GM18502 (cell line): ENCODE data around the gene SEPTIN6.
A peak's percentile ranks its signal among the peaks of the same experiment; 100 is the strongest.

Source experiments
- ATAC-seq: cut with Tn5 transposase; IDR thresholded peaks from one replicate; pipeline ENCODE4 v1.9.1; 2021; ENCODE audit warnings: mild to moderate bottlenecking; ENCODE audit not compliant: unreplicated experiment, poor library complexity

The SEPTIN6 gene

DNA sequence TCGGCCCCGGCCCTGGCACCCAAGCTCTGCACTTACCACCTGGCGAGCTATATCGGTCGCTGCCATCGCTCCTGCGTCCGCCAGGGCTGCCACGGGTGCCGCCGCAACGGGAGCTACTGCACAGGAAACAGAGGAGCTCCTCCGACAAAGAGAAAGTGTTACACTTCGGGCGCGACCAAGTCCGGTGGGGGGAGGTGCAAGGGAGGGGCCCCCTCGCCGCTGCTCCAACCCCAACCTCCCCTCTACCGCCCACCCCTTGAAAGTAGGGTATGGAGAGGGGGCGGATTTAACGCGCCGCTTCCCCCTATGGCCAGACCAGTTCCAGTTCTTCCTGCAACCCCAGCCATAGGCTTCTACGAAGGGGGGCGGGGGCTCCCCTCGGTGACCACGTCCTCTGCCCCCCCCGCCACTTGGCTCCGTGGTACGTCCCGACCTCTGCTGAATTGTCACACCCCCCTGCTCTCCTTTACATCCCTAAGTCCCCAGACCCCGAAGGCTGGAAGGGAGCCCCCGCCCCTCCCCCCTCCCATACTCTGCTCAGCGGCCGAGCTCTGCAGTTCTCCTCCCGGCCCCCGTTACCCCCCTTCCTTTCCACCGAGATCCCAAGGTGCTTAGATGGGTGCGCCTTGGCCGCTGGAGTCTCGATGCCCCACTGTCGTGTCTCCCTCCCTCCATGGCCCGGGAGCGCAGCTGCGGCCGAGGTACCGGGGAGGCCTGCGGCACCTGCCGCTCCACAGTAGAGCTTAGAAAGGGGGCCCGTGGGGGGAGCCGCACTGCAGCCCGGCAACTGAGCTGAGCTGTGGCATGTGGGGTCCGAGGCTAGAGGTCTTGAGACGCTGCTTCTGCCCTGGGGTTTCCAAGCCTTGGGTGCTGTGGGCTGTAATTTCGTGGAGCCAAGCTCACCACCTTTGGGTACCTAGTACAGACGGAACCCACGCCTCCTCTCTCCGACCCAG, at the start of gene SEPTIN6:
SEPTIN6 (minus strand) TSS at position 129 of the 956 bp plus-strand sequence; CDS start at position 66, 63 bp downstream.
- ATAC-seq: peak; percentile 69

DNA sequence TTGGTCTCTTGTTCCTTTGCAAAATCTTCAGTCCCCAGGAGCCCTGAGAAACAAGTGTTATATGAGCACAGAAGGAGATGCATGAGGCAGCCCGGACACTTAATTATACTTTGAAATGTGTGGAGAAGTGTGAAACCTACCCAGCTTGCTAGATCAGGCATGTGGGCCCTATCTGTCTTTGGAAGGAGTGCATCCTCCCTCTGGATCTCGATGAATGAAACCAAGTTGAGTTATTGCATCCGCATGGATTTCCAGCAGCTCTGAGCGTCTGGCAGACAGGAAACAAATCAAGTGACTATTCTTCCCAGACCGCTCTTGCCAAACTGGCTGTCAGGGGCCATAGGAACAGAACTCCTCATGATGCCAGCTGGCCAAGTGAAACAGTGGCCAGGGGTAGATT, 45.8 kb upstream of the SEPTIN6 start:
- no peak for ATAC-seq

GRCh38 chrX:119736206-119736764, 43.3 kb upstream of the SEPTIN6 start:
- no peak for ATAC-seq

GRCh38 chrX:119735467-119735866, 42.5 kb upstream of the SEPTIN6 start:
- ATAC-seq: no peak

DNA sequence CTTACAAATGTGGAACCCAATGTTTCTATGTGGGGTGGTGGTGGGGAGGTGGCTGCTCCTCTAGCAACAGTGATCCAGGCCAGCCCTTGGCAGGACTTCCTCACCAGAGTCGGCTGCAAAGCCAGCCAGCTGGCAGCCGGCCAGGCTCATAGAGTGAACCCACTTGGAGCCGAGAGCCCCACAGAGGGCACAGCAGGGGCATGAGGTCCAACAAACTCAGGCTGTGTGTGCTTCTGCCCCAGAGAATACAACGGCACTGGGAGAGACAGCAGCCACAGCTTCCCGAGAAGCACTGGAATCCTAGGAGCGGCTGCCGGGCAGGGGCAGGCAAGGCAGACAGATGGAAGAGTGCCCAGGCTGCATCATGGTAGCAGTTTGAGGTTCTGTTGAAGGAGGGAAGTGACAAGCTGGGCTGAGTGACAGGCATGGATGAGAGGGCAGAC, 42.0 kb upstream of the SEPTIN6 start:
- no peak for ATAC-seq

GRCh38 chrX:119729408-119730201, 36.6 kb upstream of the SEPTIN6 start:
- peak; percentile 65 for ATAC-seq

GRCh38 chrX:119728487-119728886, 35.5 kb upstream of the SEPTIN6 start:
- no peak for ATAC-seq

DNA sequence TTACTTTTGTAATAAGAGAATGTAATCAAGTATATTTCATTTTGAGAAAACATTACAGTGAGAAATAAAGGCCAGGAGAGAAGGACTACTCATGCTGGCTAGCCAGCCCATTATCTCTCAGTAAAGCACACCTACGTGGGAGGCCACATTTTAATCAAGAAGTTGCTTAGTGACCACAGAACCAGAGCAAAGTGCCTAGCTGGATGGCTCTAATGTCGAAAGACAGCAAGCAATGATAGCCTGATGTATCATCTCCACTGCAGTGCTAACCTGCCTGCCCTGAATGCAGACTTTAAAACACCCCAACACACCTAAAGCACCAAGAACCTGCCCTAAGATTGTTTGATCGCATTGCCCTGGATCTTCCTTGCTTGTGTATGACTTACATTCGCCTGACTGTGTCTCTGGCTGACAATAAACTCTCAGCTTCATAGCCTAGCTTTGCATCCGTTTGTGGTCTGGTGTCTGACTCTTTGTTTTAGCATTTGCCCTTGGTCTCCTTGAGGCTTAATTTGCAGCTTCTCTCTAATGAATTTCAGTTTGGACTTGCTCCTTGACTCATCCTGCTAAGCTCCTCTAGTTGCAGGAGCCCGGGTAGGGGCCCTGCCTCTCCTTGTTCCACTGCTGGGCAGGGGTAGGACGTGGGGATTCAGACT, 34.1 kb upstream of the SEPTIN6 start:
- ATAC-seq: no peak

DNA sequence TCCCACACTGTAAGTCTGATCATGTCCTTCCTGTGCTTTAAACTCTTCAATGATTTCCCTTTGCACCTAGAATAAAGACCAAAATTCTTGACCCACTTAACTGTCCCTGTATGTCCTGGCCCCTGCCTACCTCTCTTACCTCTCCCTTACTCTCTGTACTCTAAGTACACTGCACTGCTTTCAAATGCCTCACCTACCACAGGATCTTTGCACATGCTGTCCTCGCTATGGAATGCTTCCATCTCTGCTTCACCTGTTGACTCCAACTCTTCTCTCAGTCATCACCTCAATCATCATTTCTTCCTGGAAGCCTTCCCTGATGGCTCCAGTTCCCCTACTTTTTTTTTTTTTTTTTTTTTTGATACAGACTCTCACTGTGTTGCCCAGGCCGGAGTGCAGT, 29.0 kb upstream of the SEPTIN6 start:
- ATAC-seq: no peak

GRCh38 chrX:119721487-119721886, 28.5 kb upstream of the SEPTIN6 start:
- ATAC-seq: no peak

DNA sequence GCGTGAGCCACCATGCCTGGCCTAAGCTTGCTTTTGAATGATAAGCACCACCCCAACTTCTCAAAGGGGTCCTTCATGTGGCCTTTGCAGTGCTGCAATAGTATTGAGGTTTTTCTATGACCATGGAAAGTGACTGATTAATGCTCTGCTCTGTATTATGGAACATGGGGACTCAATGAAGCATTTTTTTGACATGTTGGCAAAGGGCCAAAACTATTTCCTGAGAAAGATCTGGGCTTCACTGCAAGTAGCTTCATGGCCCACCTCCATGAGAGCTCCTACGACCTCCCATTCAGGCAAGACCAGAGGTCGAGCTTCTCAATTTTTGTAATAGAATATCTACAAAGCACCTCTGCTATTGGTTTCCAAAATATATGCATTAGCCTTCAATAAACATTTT, 16.7 kb upstream of the SEPTIN6 start:
- no peak for ATAC-seq

- ATAC-seq: no peak
Observed at GRCh38 chrX:119708936-119709335, 16.0 kb upstream of the SEPTIN6 start.

DNA sequence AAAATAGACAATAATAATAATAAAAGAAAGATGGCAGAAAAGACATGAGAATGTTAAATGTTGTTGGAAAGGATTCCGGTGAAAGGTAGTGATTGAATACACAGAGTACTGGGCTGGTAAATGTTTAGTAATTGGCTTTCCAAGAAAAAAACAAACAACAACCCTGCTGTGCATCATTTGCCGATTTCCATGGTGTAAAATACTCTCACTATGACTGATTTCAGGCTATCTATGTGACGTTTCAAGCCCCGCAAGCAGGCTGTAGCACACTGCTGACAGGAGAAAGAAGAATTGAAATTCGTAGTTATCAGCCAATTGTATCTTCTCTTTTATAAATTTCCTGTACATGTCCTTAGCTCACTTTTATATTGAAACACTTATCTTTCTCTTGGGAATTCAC, 13.6 kb upstream of the SEPTIN6 start:
- ATAC-seq: peak; percentile 93

DNA sequence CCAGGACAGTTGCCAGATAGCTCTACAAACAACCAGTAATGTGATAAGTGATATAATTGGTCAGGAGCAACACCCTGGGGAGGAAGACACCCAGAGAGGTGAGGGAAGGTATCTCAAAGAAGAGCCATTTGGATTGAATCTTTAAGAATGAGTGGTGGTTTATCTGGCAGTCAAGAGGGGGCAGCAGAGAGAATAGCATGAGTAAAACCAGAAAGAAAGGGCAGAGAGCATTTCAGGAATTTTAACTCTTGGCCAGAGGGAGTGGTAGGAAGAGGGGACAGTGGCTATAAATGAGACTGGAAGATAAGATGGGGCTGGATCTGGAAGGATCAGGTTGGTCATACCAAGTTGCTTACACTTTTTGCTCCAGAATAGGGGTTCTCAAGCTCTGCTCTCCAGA, 5.9 kb upstream of the SEPTIN6 start:
- no peak for ATAC-seq

- ATAC-seq: no peak
Observed at GRCh38 chrX:119696251-119696890, 3.4 kb upstream of the SEPTIN6 start.

- ATAC-seq: no peak
Observed at GRCh38 chrX:119695535-119696050, 2.6 kb upstream of the SEPTIN6 start.

DNA sequence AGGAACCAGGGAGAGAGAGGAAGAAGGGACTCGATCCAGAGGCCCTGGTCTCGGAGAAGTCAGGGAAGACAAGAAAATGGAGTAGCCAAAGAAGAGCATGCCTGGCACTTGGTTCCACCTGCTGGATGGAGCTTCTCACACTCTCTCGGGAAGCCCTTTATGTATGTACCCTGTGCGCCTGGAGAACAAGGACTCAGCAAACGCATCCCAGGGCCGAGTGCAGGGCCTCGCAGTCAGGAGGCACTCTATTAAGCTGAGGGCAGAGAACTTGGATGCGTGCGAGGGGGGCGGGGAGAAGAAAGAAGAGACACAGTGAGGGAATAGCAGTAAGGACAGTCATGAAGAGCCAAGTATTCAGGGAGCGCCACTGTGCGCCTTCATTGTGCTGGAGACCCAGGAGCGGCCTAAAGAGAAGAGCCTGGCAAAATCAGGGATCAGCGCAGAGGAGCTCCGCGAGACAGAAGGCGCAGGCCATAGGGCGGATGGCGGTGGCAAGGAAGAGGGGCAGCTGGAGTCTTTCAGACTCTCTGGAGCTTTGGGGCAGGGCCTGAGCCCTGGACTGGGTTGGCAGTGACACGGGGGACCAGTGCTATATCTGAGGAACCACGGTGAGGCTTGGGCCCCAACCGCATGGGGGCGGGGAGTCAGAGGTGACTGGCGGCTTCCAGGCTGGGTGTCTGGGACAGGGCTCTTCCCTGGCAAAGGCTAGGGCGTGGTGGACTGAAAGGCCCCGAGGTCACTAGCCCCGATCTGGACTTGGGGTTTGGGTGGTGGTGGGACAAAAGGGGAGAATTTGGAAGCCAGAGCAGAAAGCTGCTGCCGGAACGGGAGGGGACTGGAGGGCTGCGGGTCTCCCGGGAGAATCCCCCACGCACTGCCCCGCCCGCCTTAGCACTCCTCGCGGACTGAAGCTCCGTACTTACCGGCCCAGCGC, 1.9 kb upstream of the SEPTIN6 start:
- no peak for ATAC-seq

DNA sequence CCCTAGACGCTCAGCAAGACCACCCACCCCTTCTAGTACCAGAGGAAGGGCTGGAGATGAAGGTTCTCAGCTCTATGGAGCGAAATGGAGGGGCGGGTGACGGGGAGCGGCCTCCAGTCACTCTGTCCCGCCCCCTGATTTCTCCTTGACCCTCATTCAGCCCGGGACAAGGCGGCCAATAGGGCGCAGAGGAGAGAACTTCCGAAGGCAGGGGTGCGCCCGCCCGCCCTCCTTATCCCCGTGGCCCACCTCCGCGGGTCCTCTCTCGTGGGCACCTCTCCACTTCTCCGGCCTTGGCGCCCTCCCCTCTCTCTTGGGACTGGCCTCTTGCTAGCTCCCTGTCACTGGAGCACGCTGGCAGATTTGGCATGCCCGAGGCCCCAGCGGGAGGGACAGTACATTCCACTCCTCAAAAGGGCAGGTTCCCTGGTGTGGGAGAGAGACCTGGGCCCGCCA, 1.1 kb upstream of the SEPTIN6 start:
- ATAC-seq: no peak
